Measurements from ENCODE around the gene MPP2. TPM values are rescaled to one million over a fixed set of nuclear protein-coding genes. Genes with fewer than 3 reads are reported as not detected.
A peak's percentile ranks its signal among the peaks of the same experiment; 100 is the strongest.

Gene MPP2
- total and polyA plus RNA-seq, 3 donors from 2014 or later = 25.1 to 31.4 (median 25.8) TPM

GRCh38 chr17:43938838-43939182 lies 31.5 kb upstream of the MPP2 start:
- WGBS, 2 donors = 57 to 70% methylated on average over 4 to 6 of the region's 6 CpGs
- no peak for DNase-seq
- no peaks in the 10 kb centered on the region for H3K36me3 ChIP-seq (ENCODE audit: low read depth, missing control alignments)
- intact Hi-C loops (cut with DNase I; ENCODE audit: low total_unique reads) = no loop called here
- no peak overlapping the region for H3K27ac ChIP-seq
- H3K4me1 ChIP-seq = peaks cover 4% of the 10 kb centered on the region
- TF ChIP-seq POLR2A (IDR thresholded peaks at IDR 0.05) = no peak
- TF ChIP-seq CTCF (IDR thresholded peaks at IDR 0.05) = no peak
- peak overlapping the region in 1 of 2 donors; percentile 47 for H3K4me3 ChIP-seq
- no peaks in the 10 kb centered on the region for H3K27me3 ChIP-seq
- no peaks in the 10 kb centered on the region for H3K9me3 ChIP-seq

GRCh38 chr17:43936434-43936833 lies 29.1 kb upstream of the MPP2 start:
- no peaks in the 10 kb centered on the region for H3K9me3 ChIP-seq
- H3K4me1 ChIP-seq = peaks cover 4% of the 10 kb centered on the region
- intact Hi-C loops (cut with DNase I; ENCODE audit: low total_unique reads) = no loop called here
- WGBS, 2 donors = 96 to 97% methylated on average over 3 of the region's 3 CpGs
- no peak overlapping the region for H3K4me3 ChIP-seq
- H3K27ac ChIP-seq = no peak overlapping the region
- H3K27me3 ChIP-seq = no peaks in the 10 kb centered on the region
- TF ChIP-seq CTCF (IDR thresholded peaks at IDR 0.05) (no peak), POLR2A (IDR thresholded peaks at IDR 0.05) (no peak)
- no peak for DNase-seq
- no peaks in the 10 kb centered on the region for H3K36me3 ChIP-seq (ENCODE audit: low read depth, missing control alignments)

GRCh38 chr17:43935926-43936261 lies 28.6 kb upstream of the MPP2 start:
- no peak for DNase-seq
- TF ChIP-seq CTCF (IDR thresholded peaks at IDR 0.05) (no peak), POLR2A (IDR thresholded peaks at IDR 0.05) (no peak)
- Histone ChIP-seq H3K4me3 (no peak overlapping the region), H3K36me3 (ENCODE audit: low read depth, missing control alignments) (no peaks in the 10 kb centered on the region), H3K4me1 (peaks cover 4% of the 10 kb centered on the region), H3K27ac (no peak overlapping the region), H3K9me3 (no peaks in the 10 kb centered on the region), H3K27me3 (no peaks in the 10 kb centered on the region)
- intact Hi-C loops (cut with DNase I; ENCODE audit: low total_unique reads) = no loop called here
- 52 to 75% methylated on average over 6 of the region's 6 CpGs for WGBS, 2 donors

GRCh38 chr17:43935204-43935925 lies 28.0 kb upstream of the MPP2 start:
- intact Hi-C loops (cut with DNase I; ENCODE audit: low total_unique reads) = no loop called here
- DNase-seq = no peak
- H3K27ac ChIP-seq = no peak overlapping the region
- H3K4me3 ChIP-seq = no peak overlapping the region
- H3K27me3 ChIP-seq = no peaks in the 10 kb centered on the region
- H3K36me3 ChIP-seq (ENCODE audit: low read depth, missing control alignments) = no peaks in the 10 kb centered on the region
- TF ChIP-seq POLR2A (IDR thresholded peaks at IDR 0.05) (no peak), CTCF (IDR thresholded peaks at IDR 0.05) (no peak)
- H3K4me1 ChIP-seq = peaks cover 4% of the 10 kb centered on the region
- 82 to 85% methylated on average over 3 to 5 of the region's 5 CpGs for whole genome bisulfite sequencing, 2 donors
- no peaks in the 10 kb centered on the region for H3K9me3 ChIP-seq

- H3K4me1 ChIP-seq = peaks cover 2% of the 10 kb centered on the region
- no peak overlapping the region for H3K4me3 ChIP-seq
- 88 to 93% methylated on average over 4 of the region's 4 CpGs for WGBS, 2 donors
- H3K27ac ChIP-seq = no peak overlapping the region
- TF ChIP-seq POLR2A (IDR thresholded peaks at IDR 0.05) (no peak), CTCF (IDR thresholded peaks at IDR 0.05) (no peak)
- H3K27me3 ChIP-seq = no peaks in the 10 kb centered on the region
- no peaks in the 10 kb centered on the region for H3K36me3 ChIP-seq (ENCODE audit: low read depth, missing control alignments)
- intact Hi-C loops (cut with DNase I; ENCODE audit: low total_unique reads) = no loop called here
- DNase-seq = no peak
- no peaks in the 10 kb centered on the region for H3K9me3 ChIP-seq
These were observed 25.6 kb upstream of the MPP2 start for GRCh38 chr17:43932923-43933322.

All from testis (tissue), 3 donors.